ENCODE measurements around the gene FAM120B.

The FAM120B gene

GRCh38 chr6:170272341-170273065 is 34.1 kb upstream of the FAM120B start:
- no peak for DNase-seq (ENCODE audit: low read depth)

- no peak for DNase-seq (ENCODE audit: low read depth)
These were observed 33.4 kb upstream of the FAM120B start for GRCh38 chr6:170273191-170273590.

GRCh38 chr6:170273681-170274080 is 32.9 kb upstream of the FAM120B start:
- no peak for DNase-seq (ENCODE audit: low read depth)

GRCh38 chr6:170274713-170275560 is 31.6 kb upstream of the FAM120B start:
- DNase-seq (ENCODE audit: low read depth) = no peak

- no peak for DNase-seq (ENCODE audit: low read depth)
These were observed 30.0 kb upstream of the FAM120B start for GRCh38 chr6:170276369-170277057.

GRCh38 chr6:170277893-170278742 is 28.4 kb upstream of the FAM120B start:
- DNase-seq (ENCODE audit: low read depth) = no peak

- no peak for DNase-seq (ENCODE audit: low read depth)
These were observed 27.8 kb upstream of the FAM120B start for GRCh38 chr6:170278743-170279094.

- no peak for DNase-seq (ENCODE audit: low read depth)
These were observed 27.1 kb upstream of the FAM120B start for GRCh38 chr6:170279426-170279825.

GRCh38 chr6:170279977-170280688 is 26.4 kb upstream of the FAM120B start:
- DNase-seq (ENCODE audit: low read depth) = no peak

GRCh38 chr6:170280689-170281045 is 25.9 kb upstream of the FAM120B start:
- DNase-seq (ENCODE audit: low read depth) = no peak

- DNase-seq (ENCODE audit: low read depth) = no peak
These were observed 24.9 kb upstream of the FAM120B start for GRCh38 chr6:170281331-170282292.

- DNase-seq (ENCODE audit: low read depth) = no peak
These were observed 23.9 kb upstream of the FAM120B start for GRCh38 chr6:170282512-170283158.

GRCh38 chr6:170283212-170284081 is 23.1 kb upstream of the FAM120B start:
- no peak for DNase-seq (ENCODE audit: low read depth)

- no peak for DNase-seq (ENCODE audit: low read depth)
These were observed 22.3 kb upstream of the FAM120B start for GRCh38 chr6:170284126-170284773.

- no peak for DNase-seq (ENCODE audit: low read depth)
These were observed 21.6 kb upstream of the FAM120B start for GRCh38 chr6:170284866-170285469.

- no peak for DNase-seq (ENCODE audit: low read depth)
These were observed 21.1 kb upstream of the FAM120B start for GRCh38 chr6:170285482-170285881.

GRCh38 chr6:170286246-170286933 is 20.2 kb upstream of the FAM120B start:
- DNase-seq (ENCODE audit: low read depth) = no peak

All from activated T-helper 9 cell treated with anti-CD3 and anti-CD28 coated beads, Interleukin-2, amount 50 U/mL, for 16 hours (primary cell).